Measurements from ENCODE around the gene ADAMTS10. TPM values are rescaled to one million over a fixed set of nuclear protein-coding genes. Genes with fewer than 3 reads are reported as not detected.
"Not testable (repeated sequence)": the region's sequence is repeated elsewhere in the genome, so short reads cannot be mapped to it uniquely, and the experiment has no call there.

Gene ADAMTS10
- polyA plus RNA-seq, 1 experiment: 6.4 TPM

DNA sequence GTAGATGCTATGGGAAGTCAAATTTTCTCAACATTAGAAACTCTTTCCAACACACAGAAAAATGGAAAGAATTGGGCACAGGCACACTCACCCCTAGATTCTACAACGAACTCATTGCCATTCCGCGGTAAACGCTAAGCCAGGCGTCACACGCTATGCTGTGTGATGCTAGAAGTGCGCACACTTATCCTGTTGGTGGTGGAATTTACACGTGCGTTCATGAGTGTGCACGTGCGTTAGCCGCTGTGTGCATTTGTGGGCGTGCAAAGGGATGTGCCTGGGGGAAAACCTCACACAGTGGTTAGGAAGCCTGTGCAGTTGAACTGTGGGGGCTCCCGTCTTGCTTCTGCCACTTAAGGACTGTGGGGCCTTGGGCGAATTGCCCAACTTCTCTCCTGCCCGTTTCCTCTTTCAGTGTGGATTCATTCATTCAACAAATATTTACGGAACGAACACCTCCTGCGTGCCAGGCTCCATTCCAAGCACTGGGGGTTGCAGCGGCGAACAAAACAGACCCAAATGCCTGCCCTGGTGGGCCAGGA lies 27.6 kb upstream of the ADAMTS10 start:
- CTCF ChIA-PET: interaction anchor here (0.8 kb wide), 1 partner anchor 57 kb away, joined by 4 read pairs; no protein-coding TSS in a partner anchor
- H3K27ac ChIP-seq (ENCODE audit: low read depth, low read length): no peak overlapping the region

DNA sequence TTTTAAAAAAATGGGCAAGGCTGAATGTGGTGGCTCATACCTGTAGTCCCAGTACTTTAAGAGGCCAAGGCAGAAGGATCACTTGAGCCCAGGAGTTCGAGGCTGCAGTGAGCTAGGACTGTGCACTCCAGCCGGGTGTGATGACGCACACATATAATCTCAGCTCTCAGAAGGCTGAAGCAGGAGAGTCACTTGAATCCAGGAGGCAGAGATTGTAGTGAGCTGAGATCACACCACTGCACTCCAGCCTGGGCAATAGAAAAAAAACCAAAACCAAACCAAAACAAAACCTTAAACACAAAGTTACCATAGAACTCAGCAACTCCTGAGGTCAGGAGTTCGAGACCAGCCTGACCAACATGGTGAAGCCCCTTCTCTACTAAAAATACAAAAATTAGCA lies 26.6 kb upstream of the ADAMTS10 start:
- H3K4me3 ChIP-seq (ENCODE audit: low read depth, low read length); H3K9me3 ChIP-seq (ENCODE audit: control insufficient read depth, insufficient read depth, low read length); H3K27me3 ChIP-seq (ENCODE audit: control insufficient read depth, insufficient read depth, low read length); DNase-seq (ENCODE audit: low read depth, low spot score); H3K27ac ChIP-seq (ENCODE audit: low read depth, low read length): not testable (repeated sequence)
- ChIA-PET POLR2A (interaction anchor here (0.9 kb wide), 1 partner anchor 19 kb away, joined by 4 read pairs; no protein-coding TSS in a partner anchor), CTCF (interaction anchor here (0.9 kb wide), 1 partner anchor 56 kb away, joined by 4 read pairs; no protein-coding TSS in a partner anchor)

More for the DNA sequence above, 27.6 kb upstream of the ADAMTS10 start:
- Histone ChIP-seq H3K27me3 (ENCODE audit: control insufficient read depth, insufficient read depth, low read length) (no peaks in the 10 kb centered on the region), H3K4me3 (ENCODE audit: low read depth, low read length) (no peak overlapping the region), H3K9me3 (ENCODE audit: control insufficient read depth, insufficient read depth, low read length) (peaks cover 3% of the 10 kb centered on the region; the same call in 1 of the 2 replicates)
- POLR2A ChIA-PET: no interaction called here
- DNase-seq (ENCODE audit: low read depth, low spot score): no peak
- TF ChIP-seq, protein P1, sequence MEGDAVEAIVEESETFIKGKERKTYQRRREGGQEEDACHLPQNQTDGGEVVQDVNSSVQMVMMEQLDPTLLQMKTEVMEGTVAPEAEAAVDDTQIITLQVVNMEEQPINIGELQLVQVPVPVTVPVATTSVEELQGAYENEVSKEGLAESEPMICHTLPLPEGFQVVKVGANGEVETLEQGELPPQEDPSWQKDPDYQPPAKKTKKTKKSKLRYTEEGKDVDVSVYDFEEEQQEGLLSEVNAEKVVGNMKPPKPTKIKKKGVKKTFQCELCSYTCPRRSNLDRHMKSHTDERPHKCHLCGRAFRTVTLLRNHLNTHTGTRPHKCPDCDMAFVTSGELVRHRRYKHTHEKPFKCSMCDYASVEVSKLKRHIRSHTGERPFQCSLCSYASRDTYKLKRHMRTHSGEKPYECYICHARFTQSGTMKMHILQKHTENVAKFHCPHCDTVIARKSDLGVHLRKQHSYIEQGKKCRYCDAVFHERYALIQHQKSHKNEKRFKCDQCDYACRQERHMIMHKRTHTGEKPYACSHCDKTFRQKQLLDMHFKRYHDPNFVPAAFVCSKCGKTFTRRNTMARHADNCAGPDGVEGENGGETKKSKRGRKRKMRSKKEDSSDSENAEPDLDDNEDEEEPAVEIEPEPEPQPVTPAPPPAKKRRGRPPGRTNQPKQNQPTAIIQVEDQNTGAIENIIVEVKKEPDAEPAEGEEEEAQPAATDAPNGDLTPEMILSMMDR (IDR thresholded peaks at IDR 0.05; ENCODE audit: low read depth, low read length): no peak

DNA sequence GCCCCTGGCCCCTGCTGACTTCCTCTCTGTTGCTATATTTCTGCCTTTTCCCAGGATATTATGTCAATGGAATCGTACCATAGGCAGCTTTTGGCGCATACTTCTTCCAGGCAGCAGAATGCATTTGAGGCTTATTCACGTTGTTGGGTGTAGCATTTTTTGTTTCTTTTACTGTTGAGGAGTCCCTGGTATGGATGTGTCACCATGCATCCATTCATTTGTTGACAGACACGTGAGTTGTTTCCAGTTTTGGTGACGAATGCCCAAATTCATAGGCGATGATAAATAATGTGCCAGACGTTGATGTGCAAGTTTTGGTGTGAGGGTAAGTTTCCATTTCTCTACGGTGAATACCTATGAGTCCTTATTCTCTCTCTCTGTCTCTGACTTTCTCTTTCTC lies 24.9 kb upstream of the ADAMTS10 start:
- Histone ChIP-seq H3K27me3 (ENCODE audit: control insufficient read depth, insufficient read depth, low read length) (peaks cover 1% of the 10 kb centered on the region), H3K27ac (ENCODE audit: low read depth, low read length) (no peak overlapping the region), H3K9me3 (ENCODE audit: control insufficient read depth, insufficient read depth, low read length) (no peaks in the 10 kb centered on the region), H3K4me3 (ENCODE audit: low read depth, low read length) (no peak overlapping the region)
- ChIA-PET CTCF (interaction anchor here (1.0 kb wide), 1 partner anchor 54 kb away, joined by 3 read pairs; no protein-coding TSS in a partner anchor), POLR2A (no interaction called here)
- TF ChIP-seq, protein P1 (IDR thresholded peaks at IDR 0.05; ENCODE audit: low read depth, low read length): no peak
- DNase-seq (ENCODE audit: low read depth, low spot score): no peak

DNA sequence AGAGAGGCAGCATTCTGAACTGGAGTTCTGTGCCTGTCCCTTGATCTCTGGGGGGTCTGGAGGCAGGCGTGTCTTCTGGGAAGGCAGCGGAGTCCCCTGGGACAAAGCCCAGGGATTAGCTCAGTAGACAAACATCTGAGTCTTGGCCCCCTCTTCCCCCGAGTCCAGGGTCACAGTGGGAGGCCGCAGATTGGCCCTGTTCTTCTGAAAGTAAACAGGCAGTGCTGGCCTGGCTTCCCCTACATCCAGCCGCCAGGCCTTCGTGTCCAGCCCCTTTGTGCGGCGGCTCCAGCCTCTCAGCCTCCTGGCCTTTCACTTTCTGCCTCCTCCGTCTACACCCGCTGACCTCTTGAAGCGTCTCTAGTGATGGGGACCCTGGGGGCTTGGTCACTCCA lies 20.9 kb upstream of the ADAMTS10 start:
- TF ChIP-seq, protein P1 (IDR thresholded peaks at IDR 0.05; ENCODE audit: low read depth, low read length): no peak
- no peak for DNase-seq (ENCODE audit: low read depth, low spot score)
- peaks cover 3% of the 10 kb centered on the region for H3K27me3 ChIP-seq (ENCODE audit: control insufficient read depth, insufficient read depth, low read length)
- ChIA-PET POLR2A (no interaction called here), CTCF (interaction anchor here (1.1 to 1.7 kb wide), 2 partner anchors 11 to 51 kb away, joined by 3 to 5 read pairs; no protein-coding TSS in a partner anchor)
- H3K27ac ChIP-seq (ENCODE audit: low read depth, low read length): no peak overlapping the region
- no peak overlapping the region for H3K4me3 ChIP-seq (ENCODE audit: low read depth, low read length)
- no peaks in the 10 kb centered on the region for H3K9me3 ChIP-seq (ENCODE audit: control insufficient read depth, insufficient read depth, low read length)

DNA sequence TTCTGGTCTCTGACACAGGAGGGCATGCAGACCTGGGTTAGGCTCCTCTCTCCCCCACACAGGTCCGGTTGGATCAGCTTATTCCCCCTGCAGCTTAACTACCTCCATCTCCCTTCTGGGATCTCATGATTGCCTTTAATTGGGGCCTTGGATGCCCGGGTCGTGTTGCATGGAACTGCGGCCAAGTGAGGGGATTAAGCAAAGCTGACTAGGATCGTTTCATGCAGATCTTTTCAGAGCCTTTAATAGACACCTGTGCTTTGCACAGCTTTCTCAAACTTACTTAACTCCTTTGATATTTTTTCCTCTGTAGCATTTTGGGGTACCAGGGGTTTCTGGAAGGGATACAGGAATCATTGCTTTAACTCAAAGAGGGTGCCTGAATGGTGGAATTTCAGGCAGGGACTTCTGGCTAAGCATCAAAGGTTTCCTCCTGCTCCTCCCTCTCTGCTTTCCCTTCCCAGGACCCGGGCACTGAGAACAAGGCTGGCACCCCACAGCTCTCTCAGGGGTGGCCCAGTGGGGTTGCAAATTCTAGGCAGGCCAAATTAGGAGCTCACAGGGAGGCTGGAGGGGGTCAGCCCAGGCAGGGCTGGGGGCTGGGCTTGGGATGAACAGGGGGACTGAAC lies 20.4 kb upstream of the ADAMTS10 start:
- Histone ChIP-seq H3K4me3 (ENCODE audit: low read depth, low read length) (no peak overlapping the region), H3K9me3 (ENCODE audit: control insufficient read depth, insufficient read depth, low read length) (no peaks in the 10 kb centered on the region), H3K27ac (ENCODE audit: low read depth, low read length) (no peak overlapping the region), H3K27me3 (ENCODE audit: control insufficient read depth, insufficient read depth, low read length) (peaks cover 3% of the 10 kb centered on the region)
- TF ChIP-seq, protein P1 (IDR thresholded peaks at IDR 0.05; ENCODE audit: low read depth, low read length): no peak
- CTCF ChIA-PET: interaction anchor here (1.1 to 1.7 kb wide), 2 partner anchors 11 to 50 kb away, joined by 3 to 5 read pairs; no protein-coding TSS in a partner anchor
- POLR2A ChIA-PET: no interaction called here
- DNase-seq (ENCODE audit: low read depth, low spot score): no peak
